Lung microvascular endothelial cell (primary cell): ENCODE results near the gene RFT1. TPM values are rescaled to one million over a fixed set of nuclear protein-coding genes. Genes with fewer than 3 reads are reported as not detected.

ENCODE experiments used
- DNase-seq, 2 donors: peaks; one replicate each; pipeline versions ENCODE4 v3.0.0 to v3.0.0-alpha.2; 2010; ENCODE audit warnings: low read depth in 2 of 2
- total RNA-seq: library from RNA; depleted of rRNA; stranded (reverse); fragments of >200 nt; gene quantifications from 2 replicates; pipeline ENCODE4 v1.2.1, GENCODE V29; 2014

The RFT1 gene
- total RNA-seq, 1 donor from 2014 or later = 11.3 TPM

- DNase-seq = no peak
These were observed 20.2 kb upstream of the RFT1 start for GRCh38 chr3:53150247-53151085.

GRCh38 chr3:53149699-53150098 is 19.5 kb upstream of the RFT1 start:
- DNase-seq = no peak

- no peak for DNase-seq
These were observed 18.9 kb upstream of the RFT1 start for GRCh38 chr3:53149006-53149690.

- DNase-seq = no peak
These were observed 17.7 kb upstream of the RFT1 start for GRCh38 chr3:53147903-53148400.

- no peak for DNase-seq
These were observed 17.1 kb upstream of the RFT1 start for GRCh38 chr3:53147151-53147902.

- no peak for DNase-seq
These were observed 16.2 kb upstream of the RFT1 start for GRCh38 chr3:53146319-53146891.

- no peak for DNase-seq
These were observed 15.5 kb upstream of the RFT1 start for GRCh38 chr3:53145713-53146080.

- DNase-seq = no peak
These were observed 14.9 kb upstream of the RFT1 start for GRCh38 chr3:53144862-53145712.

GRCh38 chr3:53144446-53144845 is 14.2 kb upstream of the RFT1 start:
- DNase-seq = no peak

GRCh38 chr3:53142986-53143385 is 12.8 kb upstream of the RFT1 start:
- no peak for DNase-seq

GRCh38 chr3:53140847-53141845 is 10.9 kb upstream of the RFT1 start:
- peak in 1 of 2 donors; percentile 41 for DNase-seq

- no peak for DNase-seq
These were observed 9.9 kb upstream of the RFT1 start for GRCh38 chr3:53139906-53140846.

GRCh38 chr3:53137835-53138446 is 7.7 kb upstream of the RFT1 start:
- DNase-seq = no peak

- no peak for DNase-seq
These were observed 7.0 kb upstream of the RFT1 start for GRCh38 chr3:53137221-53137620.

GRCh38 chr3:53134631-53135232 is 4.5 kb upstream of the RFT1 start:
- DNase-seq = peak; percentile 74

- no peak for DNase-seq
These were observed 2.1 kb upstream of the RFT1 start for GRCh38 chr3:53132347-53132746.

- no peak for DNase-seq
These were observed 861 bp upstream of the RFT1 start for GRCh38 chr3:53131096-53131495.

GRCh38 chr3:53129344-53129743 is 891 bp downstream of the RFT1 start:
- DNase-seq = no peak
